Smooth muscle cell (in vitro differentiated cells): ENCODE data around the gene FMR1NB. TPM values are rescaled to one million over a fixed set of nuclear protein-coding genes. Genes with fewer than 3 reads are reported as not detected.

Experiments
- polyA plus RNA-seq: library from polyadenylated mRNA; unstranded; fragments of >200 nt; fragmentation: Nextera tagmentation; extraction: Ambion mirVana; gene quantifications from 2 replicates; pipeline ENCODE4 v1.2.1, GENCODE V29; 2016
- small RNA-seq: library from RNA; depleted of rRNA; stranded (forward); fragments of <200 nt; gene quantifications from one replicate; pipeline ENCODE3, GENCODE V24; 2014
- total RNA-seq: library from RNA; depleted of rRNA; stranded (reverse); fragments of >200 nt; gene quantifications from 2 replicates; pipeline ENCODE4 v1.2.3, GENCODE V29; 2014

FMR1NB gene
- total and polyA plus RNA-seq, 2 experiments from 2014 or later, result not detected

Small RNA genes within 50 kb of the gene (small RNA-seq; reads per million reads assigned to genes)
- gene RNA5SP524, result not detected

Other genes with a start within 250 kb of the FMR1NB start
- 35.3 and 52.2 TPM in 2 replicates for gene FMR1, start 69.4 kb upstream of the FMR1NB start, total RNA-seq
- gene FMR1, start 69.4 kb upstream of the FMR1NB start, polyA plus RNA-seq, result 13.9 and 25.1 TPM in 2 replicates